NCI-H1436 treated with DMSO at 0.1 percent for 48 hours (cell line): ENCODE data around the gene FHOD3.
"Not testable (repeated sequence)": the region's sequence is repeated elsewhere in the genome, so short reads cannot be mapped to it uniquely, and the experiment has no call there.

Experiments
- DNase-seq: peaks from one replicate; lab custom pipeline; 2025; lab: John Stamatoyannopoulos, UW

The FHOD3 gene

DNA sequence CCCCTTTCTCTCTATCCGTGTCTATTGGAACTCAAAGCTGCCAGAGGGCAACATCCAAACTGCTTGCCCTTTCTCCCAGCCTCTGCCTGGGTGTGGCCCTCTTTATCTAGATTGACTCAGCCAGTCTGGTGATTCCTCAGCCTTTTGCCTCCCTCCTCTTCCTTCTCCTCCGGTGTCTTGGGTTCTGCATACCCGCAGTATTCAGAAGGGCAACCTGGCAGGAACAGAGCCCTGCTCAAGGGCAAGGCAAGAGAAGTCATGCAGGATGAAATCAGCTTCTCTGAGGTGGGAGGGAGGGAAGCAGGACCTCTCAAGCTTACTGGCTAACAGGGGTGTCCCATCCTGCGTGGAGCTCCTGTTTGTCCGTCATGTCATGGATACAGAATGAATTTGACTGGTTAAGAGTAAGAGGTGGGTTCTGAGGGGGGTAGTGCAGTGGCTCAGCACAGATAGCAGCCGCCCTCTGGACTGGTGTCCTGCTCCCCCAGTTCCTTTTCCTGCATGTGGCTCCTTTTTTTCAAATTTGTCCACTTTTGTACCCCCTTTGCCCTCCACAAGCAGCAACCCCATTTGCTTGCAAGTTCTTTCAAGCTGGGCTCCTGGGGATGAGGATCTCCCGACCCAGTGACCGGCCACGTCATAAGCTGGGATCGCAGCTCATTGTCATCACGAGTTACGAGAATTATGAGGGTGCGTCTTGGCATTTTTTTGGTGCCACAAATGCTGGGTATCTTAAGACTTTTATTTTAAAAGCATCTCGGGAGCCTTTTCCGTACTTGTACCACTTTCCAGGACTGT, 154.1 kb downstream of the FHOD3 start:
- DNase-seq = no peak

DNA sequence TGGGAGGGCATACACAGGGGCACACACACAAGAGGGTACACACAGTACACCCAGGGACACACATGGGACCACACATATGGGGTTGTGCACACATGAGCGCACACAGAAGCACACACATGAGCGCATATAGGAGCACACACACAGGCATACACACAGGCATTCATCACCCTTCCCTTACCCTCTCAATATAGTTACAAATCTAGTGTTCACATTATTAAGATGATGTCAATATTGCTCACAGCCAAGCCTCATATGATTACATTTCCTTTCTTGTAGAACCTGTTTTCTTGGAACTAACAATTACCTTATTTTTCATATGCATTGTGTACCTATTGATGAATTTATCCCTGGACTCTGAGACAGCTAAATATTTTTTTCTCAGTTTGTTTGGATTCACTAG, 156.7 kb downstream of the FHOD3 start:
- no peak for DNase-seq

DNA sequence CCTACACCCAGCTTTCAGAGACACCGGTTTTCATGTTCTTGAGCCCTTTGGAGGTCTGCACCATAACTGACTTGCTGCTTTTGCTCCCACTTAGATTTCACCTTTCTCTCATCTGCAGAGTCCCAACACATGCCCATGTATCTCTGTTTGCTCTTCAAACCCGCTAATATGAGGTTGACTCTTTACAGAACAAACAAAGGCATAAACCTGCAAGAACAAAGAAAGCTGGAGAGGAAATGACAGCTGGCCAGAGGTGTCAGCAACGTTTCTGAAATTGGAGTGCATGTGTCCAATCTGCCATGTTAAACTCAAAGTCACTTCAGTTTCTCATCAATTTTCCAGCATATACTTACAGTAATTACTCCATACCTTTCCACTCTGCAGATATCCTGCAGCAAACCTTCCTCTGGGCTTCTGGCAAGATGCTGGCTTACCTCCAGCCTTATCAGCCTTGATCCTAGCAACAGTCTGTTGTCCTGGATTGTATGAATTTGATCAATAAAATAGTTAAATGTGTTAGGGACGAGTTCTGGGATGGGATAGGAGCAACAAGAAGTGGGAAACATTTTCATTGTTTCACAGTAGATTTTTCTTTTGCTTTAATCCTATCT, 157.4 kb downstream of the FHOD3 start:
- no peak for DNase-seq

DNA sequence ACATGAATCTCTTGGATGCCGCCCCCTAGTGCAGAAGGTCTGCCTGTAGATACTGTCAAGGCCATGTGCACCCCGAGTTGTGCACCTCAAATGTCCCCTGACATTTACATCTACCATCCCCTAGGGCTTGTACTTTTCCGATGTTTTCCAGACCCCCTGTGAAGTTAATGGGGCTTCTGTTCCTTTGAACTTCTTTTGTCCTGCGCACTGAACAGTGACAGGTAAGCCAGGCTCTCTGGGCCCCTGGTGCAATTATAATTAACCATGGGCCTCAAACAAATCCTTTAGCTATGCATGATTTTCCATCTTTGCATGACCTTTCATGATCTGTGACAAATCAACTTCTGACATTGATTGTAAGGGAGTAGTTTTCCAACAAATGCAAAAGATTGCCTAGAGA, 158.4 kb downstream of the FHOD3 start:
- no peak for DNase-seq

DNA sequence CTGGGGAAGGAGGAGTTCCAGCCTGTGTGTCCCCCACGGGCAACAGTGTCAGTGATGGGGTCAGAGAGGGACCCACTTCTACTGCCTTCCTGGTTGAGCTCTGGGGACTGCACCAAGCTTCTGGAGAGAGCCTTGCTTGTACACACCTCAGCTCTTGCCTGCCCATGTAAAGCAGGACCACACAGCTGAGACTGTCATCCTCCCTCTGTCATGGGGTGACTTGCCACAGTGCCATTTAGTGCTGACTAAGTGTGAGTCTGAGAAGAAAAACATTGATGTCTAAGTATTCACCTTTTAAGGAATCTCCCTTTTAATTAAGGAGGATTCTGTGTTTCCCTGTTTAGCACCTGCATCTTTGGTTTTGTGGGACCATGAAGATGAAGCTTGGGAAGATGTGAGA, 159.1 kb downstream of the FHOD3 start:
- DNase-seq = no peak

DNA sequence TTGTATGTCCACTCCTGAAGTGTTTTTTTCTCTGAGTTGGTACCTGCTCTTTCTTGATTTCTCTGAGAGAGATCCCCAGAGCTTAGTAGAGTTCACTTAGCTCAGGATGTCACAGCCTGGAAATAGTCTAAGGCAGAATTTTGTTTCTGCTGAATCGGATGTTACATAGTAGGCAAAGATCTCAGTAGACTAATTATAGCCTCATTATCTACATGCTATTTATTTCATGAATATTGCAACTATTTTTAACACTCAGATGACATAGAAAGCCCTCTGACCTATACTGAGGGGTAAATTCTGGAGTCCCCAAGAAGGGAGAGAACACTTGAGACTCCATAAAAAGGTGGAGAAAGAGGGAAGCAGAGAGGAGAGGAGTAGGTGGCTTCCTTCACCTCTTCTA, 160.2 kb downstream of the FHOD3 start:
- DNase-seq = no peak

DNA sequence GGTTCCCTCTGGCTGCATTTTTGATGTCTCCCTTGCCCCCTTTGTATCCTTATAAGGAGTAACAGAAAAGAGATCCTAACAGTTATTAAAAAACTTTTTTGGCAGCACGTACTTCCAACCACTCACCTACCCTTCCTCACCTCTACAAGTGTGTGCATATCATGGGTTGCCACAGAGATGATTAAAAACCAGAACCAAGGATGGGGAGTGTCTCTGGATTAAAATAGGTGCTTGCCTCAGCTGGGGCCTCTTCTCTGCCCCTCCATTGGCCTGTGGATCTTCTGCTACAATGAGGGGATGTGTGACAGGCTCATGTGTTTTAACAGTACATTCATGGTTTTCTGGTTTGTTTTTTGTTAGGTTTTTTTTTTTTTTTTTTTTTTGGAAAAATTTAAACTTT, 160.8 kb downstream of the FHOD3 start:
- DNase-seq = no peak

DNA sequence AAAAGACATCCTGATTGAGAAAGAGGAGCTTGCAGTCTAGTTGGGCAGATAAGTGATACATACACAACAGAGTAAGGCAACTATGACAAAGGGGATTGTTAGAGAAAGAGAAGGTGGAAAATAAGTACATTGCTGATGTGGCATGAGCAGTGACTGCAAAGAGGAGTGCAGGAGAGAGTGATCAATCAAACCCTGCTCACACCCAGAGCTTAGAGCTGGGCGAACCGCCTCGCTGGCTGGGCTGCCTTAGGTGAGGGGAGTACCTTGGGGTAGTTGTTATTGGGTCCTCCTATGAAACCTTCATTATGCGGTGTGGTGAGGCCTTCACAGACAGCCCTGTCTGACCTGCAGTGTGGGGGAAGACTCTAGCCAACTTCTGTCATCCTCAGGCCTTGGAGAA, 161.7 kb downstream of the FHOD3 start:
- no peak for DNase-seq

DNA sequence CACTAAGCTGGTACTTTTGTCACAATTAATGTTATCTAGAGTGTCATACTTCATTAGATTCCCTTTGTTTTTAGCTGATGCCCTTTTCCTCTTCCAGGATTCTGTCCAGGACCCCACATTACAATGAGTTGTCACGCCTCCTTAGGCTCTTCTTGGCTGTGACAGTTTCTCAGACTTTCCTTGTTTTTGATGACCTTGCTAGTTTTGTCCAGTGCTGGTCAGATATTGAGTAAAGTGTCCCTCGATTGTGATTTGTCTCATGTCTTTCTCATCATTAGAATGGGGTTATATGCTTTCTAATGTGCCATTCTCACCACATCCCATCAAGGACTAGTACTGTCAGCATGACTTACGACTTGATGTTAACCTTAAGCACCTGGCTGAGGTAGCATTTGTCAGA, 162.3 kb downstream of the FHOD3 start:
- no peak for DNase-seq

DNA sequence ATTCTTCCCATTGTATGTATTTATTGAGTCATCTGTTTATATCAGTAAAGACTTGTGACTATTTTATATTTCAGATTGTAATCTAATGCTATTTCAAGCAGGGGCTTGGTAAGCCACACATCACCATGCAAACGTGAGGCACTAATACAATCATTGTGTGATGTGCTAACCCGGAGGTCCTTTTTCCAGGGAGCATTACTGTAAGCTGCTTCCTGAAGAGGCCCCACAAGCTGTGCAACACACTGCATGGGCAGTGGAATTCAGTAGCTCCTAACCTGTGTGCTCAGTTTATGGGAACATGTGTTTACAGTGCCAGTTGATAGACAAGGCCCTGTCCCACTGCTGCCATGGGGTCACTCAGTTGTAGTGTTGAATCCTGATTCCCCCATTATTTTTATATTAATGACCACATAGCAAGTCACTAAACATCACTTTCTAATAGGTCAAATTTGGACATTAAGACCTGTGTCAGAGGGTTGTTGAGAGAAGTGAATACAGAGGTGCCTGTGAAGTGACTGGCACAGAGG, 162.9 kb downstream of the FHOD3 start:
- no peak for DNase-seq

DNA sequence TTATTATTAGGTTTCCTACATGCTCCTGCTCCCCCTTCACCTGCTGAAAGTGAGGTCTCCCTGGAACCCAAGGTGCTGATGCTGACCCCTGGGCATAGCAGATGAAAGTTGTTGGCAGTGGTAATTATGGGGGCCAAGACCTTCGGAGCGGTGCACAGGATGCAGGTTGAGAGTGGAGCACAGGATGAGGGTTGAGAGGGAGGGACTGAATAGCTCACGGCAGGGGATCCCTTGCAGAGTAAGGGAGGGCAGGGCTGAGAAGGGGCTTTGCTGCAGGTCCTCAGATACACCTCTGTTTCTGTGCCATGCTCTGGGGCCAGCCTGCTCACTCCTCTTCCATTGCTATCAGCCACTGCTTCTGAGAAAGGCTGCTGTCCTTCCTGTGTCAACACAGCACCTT, 163.3 kb downstream of the FHOD3 start:
- no peak for DNase-seq

DNA sequence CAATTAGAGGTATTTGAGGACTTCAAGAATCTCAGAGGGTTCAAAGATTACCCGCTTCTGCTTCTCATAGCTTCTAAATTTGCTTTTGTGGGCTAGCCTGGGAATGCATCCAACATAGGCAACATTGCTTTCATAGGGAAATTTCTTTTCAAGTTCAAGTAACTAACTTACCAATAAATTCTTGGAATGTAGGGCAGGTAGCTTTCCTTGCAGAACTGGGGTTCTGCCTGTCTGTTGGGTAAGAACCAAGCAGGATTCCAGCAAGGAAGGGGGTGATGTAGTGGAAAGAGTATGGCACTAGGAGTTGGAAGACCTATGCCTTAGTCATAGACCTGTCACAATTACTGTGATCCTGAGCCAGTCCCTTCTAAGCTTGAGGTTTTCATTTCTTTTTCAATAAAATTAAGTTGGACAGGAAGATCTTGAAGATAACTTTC, 164.1 kb downstream of the FHOD3 start:
- no peak for DNase-seq

DNA sequence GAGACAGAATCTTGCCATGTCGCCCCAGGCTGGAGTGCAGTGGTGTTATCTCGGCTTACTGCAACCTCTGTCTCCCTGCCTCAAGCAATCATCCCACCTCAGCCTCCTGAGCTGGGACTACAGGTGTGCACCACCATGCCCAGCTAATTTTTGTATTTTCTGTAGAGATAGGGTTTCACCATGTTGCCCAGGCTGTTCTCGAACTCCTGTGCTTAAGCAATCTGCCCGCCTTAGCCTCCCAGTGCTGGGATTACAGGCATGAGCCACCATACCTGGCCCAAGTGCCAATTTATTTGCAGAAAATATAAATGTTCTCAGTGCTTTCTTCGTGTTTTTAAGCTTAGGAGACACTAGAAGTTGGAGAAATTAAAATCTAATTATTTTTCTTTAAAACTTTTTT, 166.0 kb downstream of the FHOD3 start:
- not testable (repeated sequence) for DNase-seq

DNA sequence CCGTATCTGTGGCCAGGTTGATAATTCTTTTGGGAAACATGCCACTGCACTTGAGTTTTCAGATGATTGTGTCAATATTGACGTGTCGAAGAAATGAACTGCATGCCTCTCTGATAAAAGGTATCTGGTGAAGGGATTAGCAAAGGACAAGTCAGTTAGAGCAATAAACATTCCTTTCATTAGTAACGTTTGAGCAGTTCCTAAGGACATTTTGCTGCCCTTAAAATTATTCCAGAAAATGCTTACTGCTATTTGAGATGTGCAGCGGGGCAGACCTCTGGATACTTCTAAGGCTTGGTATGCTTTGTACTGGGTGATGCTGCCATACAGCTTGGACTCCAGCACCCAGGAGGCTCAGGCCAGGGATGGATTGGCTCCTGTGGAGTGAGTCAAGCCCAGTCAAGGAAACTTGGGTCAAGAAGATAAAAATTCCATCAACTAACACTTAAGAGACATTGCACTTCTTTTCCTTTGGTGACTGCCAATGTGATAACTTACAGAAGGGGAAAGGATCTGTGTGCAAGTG, 166.7 kb downstream of the FHOD3 start:
- no peak for DNase-seq

DNA sequence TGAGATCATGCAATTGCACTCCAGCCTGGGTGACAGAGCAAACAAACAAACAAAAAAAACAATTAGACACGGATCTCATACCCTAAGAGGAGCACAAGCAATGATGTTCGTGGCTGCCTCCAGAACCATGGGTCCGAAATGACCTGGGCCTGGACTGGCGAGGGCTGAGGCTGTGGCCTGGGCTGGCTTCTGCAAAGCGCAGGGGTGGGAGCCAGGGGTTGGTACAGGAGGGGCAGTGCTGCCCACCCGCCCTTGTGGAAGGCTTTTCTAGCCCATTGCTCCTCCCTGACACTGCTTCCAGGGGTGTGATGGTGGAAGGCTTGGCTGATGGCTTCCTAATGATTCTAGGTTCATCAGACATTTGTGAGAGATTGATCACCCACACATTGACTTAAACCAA, 167.8 kb downstream of the FHOD3 start:
- DNase-seq = no peak

DNA sequence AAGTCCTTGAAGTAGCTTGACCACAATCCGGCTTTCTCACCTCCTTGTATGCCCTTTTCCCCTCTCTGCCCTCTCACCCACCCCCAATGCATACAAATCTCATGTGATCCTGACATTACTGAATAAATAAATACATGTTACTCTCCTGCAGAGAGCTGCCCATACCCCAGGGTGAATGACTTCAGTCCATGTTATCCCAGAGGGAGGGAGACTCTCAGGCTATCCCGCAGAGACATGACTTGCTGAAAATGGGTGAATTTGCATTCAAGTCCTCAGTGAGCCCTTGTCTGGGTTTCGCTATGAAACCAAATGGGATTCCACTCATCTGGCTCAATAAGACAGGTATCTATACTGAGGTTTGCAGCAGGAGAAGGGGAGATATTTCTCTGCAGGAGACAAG, 168.5 kb downstream of the FHOD3 start:
- DNase-seq = no peak

DNA sequence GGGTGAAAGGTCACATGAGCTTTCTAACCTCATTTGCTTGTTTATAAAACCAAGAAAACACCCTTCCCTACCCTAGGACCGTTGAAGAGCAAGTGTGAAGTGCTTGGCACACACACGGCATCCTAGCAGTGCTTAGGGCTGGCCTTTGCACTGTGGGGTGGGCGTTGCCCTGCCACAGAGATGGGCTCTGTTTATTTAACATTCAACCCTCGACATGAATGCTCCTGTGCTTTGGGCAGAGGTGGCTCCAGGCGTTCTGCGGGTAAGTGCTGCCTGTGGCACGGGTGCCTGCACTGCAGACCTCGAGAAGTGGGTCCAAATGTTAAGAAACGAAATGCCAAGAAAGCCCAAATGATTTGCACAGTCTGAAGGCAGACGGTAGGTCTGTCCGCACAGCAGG, 170.1 kb downstream of the FHOD3 start:
- no peak for DNase-seq

DNA sequence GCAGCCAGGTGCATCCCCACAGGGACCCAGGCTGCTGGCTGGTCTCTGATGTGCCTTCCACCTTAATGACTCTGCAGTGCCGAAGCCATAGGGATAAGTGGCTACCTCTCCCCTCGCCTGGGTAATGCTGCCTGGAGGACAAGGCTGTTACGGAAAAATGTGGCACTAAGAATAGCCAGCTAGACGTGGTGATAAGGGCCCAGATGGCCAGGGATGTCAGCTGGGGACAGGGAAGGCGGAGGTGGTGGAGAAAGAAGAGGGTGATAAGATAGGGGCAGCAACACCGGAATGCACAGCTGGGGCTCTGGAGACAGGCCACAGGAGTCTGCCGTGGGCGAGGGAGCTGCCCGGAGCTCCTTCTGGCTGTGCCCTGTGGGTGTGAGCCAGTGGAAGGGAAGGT, 170.6 kb downstream of the FHOD3 start:
- DNase-seq = no peak

DNA sequence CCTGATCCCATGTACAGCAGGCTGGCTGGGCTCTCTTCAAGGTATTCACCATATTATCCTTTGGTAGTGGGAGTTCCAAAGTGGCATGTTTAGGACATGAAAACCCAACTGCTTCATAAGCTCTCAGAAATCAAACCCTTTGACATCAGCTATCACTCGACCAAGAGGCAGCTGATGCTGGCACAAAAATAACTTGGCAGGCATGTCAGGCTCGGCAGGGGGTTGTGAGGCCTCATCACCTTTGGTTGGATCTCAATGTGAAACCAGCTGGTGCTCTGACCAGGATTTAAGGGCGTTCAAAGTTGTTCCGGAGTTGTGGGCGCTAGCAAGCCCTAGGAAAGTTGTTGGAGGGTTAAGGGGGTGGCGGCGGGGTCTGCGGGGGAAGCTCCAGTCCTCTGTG, 171.9 kb downstream of the FHOD3 start:
- DNase-seq = no peak

DNA sequence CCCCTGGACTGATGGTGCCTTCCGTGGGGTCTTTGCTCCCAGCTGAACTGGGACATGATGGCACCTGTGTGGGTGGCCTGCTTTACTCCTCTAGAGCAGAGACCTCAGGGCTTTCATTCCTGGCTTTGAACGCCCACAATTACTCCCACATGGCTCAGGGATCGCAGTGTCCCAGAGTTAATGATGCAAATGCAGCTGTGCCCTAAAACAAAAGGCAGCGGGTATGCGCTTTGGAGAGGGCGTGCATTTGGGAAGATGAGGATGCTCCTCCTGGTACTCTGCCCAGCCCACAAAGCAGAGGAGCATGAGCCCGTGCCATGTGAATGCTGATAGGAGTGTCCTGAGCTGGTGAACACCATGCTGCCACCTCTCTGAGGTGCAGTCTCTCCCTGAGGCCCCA, 173.4 kb downstream of the FHOD3 start:
- no peak for DNase-seq

DNA sequence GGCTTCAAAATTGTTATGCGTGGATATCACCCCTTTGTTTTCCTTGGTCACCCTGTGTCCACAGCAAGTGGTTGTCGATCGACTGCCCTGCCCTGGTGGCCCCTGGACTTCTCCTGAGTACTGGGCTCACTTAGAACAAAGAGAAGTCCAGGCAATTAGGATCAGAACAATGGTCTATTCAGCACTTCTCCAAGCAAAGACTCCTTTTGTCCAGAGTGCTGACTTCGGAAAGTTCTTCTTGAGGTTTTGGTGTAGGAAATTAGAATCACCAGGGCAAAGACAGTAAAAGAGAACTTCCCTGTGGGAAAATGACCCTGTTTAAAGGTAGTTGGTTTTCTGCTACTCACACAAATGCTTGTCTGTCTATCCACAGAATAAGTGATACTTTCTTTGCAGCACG, 173.9 kb downstream of the FHOD3 start:
- no peak for DNase-seq

DNA sequence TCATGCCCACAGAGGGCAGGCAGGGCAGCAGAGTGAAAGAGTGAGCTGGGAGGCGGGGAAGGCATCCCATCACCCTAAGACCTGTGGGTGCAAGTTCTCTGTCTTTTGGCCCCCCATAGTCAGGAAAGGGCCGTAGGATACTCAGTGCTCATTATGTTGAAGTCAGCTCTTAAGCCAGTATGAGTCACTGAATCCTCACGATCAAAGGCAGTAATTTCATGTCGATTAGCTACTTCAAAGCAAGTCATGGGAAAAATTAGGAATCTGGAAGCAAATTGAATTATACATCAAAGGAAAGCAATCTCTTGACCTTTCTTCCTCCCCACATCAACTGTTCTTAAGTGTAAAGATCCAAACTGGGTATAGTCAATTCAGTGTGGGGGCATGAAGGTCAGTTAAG, 178.9 kb downstream of the FHOD3 start:
- no peak for DNase-seq

DNA sequence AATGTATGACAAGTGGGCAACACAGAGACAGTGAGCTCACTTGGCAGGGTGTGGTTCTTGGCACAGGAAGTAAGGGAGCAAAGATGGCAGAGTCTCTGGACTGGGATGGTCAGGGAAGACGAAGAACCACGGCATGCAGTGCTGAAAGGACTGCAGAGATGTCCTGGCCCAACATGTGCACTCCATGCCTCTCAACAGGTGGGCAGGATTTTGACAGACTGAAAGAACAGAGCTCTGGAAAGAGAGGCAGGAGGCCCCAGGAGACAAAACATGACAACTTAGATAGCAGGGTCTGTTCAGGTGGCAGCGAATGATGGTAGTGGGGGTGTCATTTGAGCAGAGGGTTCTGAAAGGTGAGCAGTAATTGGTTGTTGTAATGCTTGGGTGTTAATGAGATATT, 180.3 kb downstream of the FHOD3 start:
- no peak for DNase-seq
